Lung (tissue), 12 donors: Measurements from ENCODE around the gene FSD2. TPM values are rescaled to one million over a fixed set of nuclear protein-coding genes. Genes with fewer than 3 reads are reported as not detected.

Experiments
- ATAC-seq: fragments of 200-7000 bp; cut with Tn5 transposase; one replicate; pipeline ENCODE4 v1.9.1; 2020; ENCODE audit warnings: moderate number of reproducible peaks; ENCODE audit not compliant: insufficient read depth, low FRiP score
- DNase-seq, 3 donors: peaks; one replicate each; pipeline ENCODE4 v3.0.0-alpha.2; 2013 to 2017
- H3K27ac ChIP-seq, 2 donors: one replicate each; pipeline ENCODE4 v1.5.1; 2013; ENCODE audit warnings: mild to moderate bottlenecking in 2 of 2, moderate library complexity in 2 of 2, control low read depth in 1 of 2, inconsistent platforms in 1 of 2, low read depth in 1 of 2, low read length in 1 of 2
- H3K27me3 ChIP-seq, 3 donors: one replicate each; pipeline ENCODE4 v1.5.1; 2013; ENCODE audit warnings: low read length in 2 of 3; ENCODE audit not compliant: control insufficient read depth in 3 of 3, insufficient read depth in 3 of 3
- H3K36me3 ChIP-seq, 4 donors: one replicate each; pipeline ENCODE4 v1.5.1; 2013; ENCODE audit warnings: low read length in 4 of 4, mild to moderate bottlenecking in 1 of 4, moderate library complexity in 1 of 4; ENCODE audit not compliant: control insufficient read depth in 4 of 4, insufficient read depth in 4 of 4
- H3K4me1 ChIP-seq, 5 donors: one replicate each; pipeline ENCODE4 v1.5.1; 2013; ENCODE audit warnings: low read length in 5 of 5, mild to moderate bottlenecking in 2 of 5, moderate library complexity in 1 of 5; ENCODE audit not compliant: control insufficient read depth in 5 of 5, insufficient read depth in 5 of 5
- H3K4me3 ChIP-seq: one replicate; pipeline ENCODE4 v1.5.1; 2013; ENCODE audit warnings: mild to moderate bottlenecking, control low read depth, moderate library complexity
- H3K9ac ChIP-seq, 2 donors: one replicate each; pipeline ENCODE4 v1.5.1; 2013; ENCODE audit warnings: low read length in 2 of 2, control low read depth in 1 of 2; ENCODE audit not compliant: insufficient read depth in 1 of 2
- H3K9me3 ChIP-seq, 4 donors: one replicate each; pipeline ENCODE4 v1.5.1; 2013; ENCODE audit warnings: low read length in 3 of 4, mild to moderate bottlenecking in 1 of 4, moderate library complexity in 1 of 4; ENCODE audit not compliant: control insufficient read depth in 4 of 4, insufficient read depth in 3 of 4
- WGBS, 2 donors: extraction: QIAGEN DNeasy Blood & Tissue Kit; methylation state at CpG; one replicate each; pipeline ENCODE4 v1.1.7; 2013; 5-methylcytosine and 5-hydroxymethylcytosine counted together
- polyA plus RNA-seq, 2 donors: library from polyadenylated mRNA; stranded (reverse); fragments of 200-250 nt; gene quantifications; one replicate each; pipeline ENCODE4 v1.2.1, GENCODE V29; 2013
- total RNA-seq, 2 donors: library from RNA; depleted of rRNA in 1 of 2; stranded (reverse); fragments of >200 nt in 1 of 2; gene quantifications; one replicate each; pipeline ENCODE4 v1.2.1, GENCODE V29; 2014 to 2021
- TF ChIP-seq, protein P1 (sequence below): IDR thresholded peaks from 2 replicates; pipeline ENCODE4 v1.5.1; 2012; ENCODE audit warnings: mild to moderate bottlenecking; ENCODE audit errors: control extremely low read depth, extremely low read depth
- donor health status: control.
- donor health status: control.
- donor health status: Bipolar disorder and iron deficiency.
- donor health status: healthy.
- donor health status: DM: yes; HTN: yes; CAD: no.

FSD2 gene
- total and polyA plus RNA-seq, 4 donors, result 0.06 to 0.08 TPM; not detected in 2

- no peak for DNase-seq
- Histone ChIP-seq H3K27ac (no peak overlapping the region), H3K9ac (no peak overlapping the region), H3K4me3 (no peak overlapping the region), H3K9me3 (no peaks in the 10 kb centered on the region), H3K36me3 (peaks cover 0 to 2% (median 0%) of the 10 kb centered on the region in 4 donors), H3K4me1 (no peaks in the 10 kb centered on the region), H3K27me3 (no peaks in the 10 kb centered on the region)
- WGBS, 2 donors, result 91 to 99% methylated on average over 2 of the region's 2 CpGs
- TF ChIP-seq, protein P1, sequence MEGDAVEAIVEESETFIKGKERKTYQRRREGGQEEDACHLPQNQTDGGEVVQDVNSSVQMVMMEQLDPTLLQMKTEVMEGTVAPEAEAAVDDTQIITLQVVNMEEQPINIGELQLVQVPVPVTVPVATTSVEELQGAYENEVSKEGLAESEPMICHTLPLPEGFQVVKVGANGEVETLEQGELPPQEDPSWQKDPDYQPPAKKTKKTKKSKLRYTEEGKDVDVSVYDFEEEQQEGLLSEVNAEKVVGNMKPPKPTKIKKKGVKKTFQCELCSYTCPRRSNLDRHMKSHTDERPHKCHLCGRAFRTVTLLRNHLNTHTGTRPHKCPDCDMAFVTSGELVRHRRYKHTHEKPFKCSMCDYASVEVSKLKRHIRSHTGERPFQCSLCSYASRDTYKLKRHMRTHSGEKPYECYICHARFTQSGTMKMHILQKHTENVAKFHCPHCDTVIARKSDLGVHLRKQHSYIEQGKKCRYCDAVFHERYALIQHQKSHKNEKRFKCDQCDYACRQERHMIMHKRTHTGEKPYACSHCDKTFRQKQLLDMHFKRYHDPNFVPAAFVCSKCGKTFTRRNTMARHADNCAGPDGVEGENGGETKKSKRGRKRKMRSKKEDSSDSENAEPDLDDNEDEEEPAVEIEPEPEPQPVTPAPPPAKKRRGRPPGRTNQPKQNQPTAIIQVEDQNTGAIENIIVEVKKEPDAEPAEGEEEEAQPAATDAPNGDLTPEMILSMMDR, result no peak
- no peak for ATAC-seq
These were observed 67.9 kb downstream of the FSD2 start for GRCh38 chr15:82737975-82738374.

DNA sequence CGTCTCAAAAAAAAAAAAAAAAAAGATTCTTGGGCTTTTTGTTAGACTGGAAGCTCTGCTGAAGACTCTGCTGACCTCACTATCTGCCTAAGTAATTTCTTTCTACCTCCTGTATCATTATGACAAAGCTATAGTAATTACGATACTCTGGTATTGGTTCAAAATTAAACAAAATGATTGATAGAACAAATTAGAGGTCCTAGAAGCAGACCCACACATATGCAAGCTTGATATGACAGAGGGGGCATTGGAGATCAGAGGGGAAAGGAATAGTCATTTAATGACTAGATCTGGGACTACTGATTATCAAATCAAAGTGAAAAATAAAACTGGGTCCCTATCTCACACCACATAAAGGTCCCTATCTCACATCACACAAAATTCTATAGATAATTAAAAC is 74.3 kb downstream of the FSD2 start:
- ATAC-seq (no peak), DNase-seq (no peak)
- 92 to 97% methylated on average over 2 of the region's 2 CpGs for WGBS, 2 donors
- no peaks in the 10 kb centered on the region for H3K27me3 ChIP-seq
- no peak overlapping the region for H3K4me3 ChIP-seq
- no peaks in the 10 kb centered on the region for H3K36me3 ChIP-seq
- no peaks in the 10 kb centered on the region for H3K4me1 ChIP-seq
- no peak overlapping the region for H3K27ac ChIP-seq
- H3K9ac ChIP-seq, result no peak overlapping the region
- H3K9me3 ChIP-seq, result no peaks in the 10 kb centered on the region
- TF ChIP-seq, protein P1, result no peak

DNA sequence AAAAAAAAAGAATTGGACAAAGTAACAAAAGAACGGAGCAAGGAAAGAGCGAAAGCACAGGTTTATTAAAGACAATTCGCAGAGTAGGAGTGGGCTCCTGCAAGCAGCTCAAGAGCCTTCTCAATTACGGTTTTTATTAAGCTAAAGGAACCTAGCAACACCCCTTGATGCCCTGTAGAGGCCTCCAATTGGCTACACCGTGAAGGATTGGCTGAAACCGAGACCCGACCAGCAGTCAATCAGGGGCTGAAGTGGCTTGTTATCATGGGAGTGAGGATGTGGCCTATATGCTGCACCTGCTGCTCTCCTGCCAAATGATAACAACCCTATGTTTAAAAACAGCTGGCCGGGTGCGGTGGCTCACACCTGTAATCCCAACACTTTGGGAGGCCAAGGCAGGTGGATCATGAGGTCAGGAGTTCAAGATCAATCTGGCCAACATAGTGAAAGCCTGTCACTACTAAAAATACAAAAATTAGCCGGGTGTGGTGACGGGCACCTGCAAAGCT is 75.8 kb downstream of the FSD2 start:
- 91 to 92% methylated on average over 11 of the region's 11 CpGs for WGBS, 2 donors
- Histone ChIP-seq H3K9ac (no peak overlapping the region), H3K27me3 (no peaks in the 10 kb centered on the region), H3K27ac (no peak overlapping the region), H3K4me1 (no peaks in the 10 kb centered on the region), H3K9me3 (no peaks in the 10 kb centered on the region), H3K36me3 (no peaks in the 10 kb centered on the region), H3K4me3 (no peak overlapping the region)
- DNase-seq (no peak), ATAC-seq (no peak)
- TF ChIP-seq, protein P1, result no peak

DNA sequence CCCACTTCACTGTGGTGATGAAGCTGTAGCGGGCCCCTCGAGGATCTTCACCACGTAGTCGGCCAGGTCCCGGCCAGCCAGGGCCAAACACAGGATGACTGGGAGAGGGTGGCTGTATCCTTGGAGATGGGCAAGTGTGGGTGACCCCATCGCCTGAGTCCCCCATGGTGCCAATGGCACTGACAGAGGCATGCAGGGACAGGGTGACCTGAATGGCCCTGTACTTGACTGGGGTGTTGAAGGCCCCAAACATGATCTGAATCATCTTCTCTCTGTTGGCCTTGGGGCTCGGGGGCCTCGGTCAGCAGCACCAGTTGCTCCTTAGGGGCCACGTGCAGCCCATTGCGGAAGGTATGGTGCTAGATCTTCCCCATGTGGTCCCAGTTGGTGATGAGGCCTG is 79.1 kb downstream of the FSD2 start:
- 95 to 97% methylated on average over 10 of the region's 10 CpGs for whole genome bisulfite sequencing, 2 donors
- Histone ChIP-seq H3K36me3 (no peaks in the 10 kb centered on the region), H3K9ac (no peak overlapping the region), H3K4me3 (no peak overlapping the region), H3K27me3 (no peaks in the 10 kb centered on the region), H3K9me3 (no peaks in the 10 kb centered on the region), H3K4me1 (no peaks in the 10 kb centered on the region), H3K27ac (no peak overlapping the region)
- no peak for ATAC-seq
- DNase-seq, result no peak
- TF ChIP-seq, protein P1, result no peak
